GM18867 (cell line): ENCODE measurements around the gene CSF2.

Experiments used
- ATAC-seq: cut with Tn5 transposase; IDR thresholded peaks from one replicate; pipeline ENCODE4 v1.9.1; 2021; ENCODE audit warnings: mild to moderate bottlenecking, moderate library complexity; ENCODE audit not compliant: unreplicated experiment

Gene CSF2

DNA sequence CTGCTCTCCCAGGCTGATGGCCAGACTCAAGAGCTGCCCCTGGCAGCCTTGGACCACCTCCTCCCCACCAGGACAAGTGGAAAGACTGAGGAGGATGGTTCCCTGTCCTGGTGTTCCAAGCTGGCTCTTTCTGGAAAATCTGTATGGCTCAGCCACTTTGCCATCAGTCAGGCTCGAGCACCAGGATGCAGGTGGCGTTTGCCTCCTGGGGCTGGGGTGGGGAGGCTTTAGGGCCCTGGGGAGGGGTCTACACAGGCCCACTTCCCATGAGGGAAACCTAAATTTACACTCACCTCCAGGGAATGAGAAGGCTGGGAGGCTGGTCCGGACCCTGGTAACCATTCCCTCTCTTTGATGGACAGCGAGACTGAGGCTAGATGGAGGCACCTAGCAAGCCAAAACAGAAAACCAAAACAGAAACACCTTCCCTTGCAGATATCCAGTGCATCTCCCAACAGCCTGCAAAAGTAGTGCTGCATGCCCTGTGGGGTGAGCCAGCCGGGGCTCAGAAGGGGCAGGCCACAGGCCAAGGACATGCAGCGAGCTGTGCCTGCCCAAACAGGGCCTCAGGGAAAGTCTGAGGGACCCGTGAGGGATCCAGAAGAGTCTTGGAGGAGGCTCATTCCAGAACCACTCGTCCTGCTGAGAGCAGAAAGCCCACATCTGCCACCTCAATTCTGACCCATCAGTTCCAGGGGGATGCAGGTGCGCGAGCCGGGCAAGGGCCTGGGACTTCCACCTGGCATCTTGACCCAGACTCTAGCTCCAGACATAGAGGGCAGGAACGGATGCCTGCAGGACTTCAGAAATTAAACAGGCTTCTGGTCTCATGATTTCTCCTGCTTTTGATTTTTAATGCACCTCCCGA, 5.4 kb upstream of the CSF2 start:
- ATAC-seq: no peak

DNA sequence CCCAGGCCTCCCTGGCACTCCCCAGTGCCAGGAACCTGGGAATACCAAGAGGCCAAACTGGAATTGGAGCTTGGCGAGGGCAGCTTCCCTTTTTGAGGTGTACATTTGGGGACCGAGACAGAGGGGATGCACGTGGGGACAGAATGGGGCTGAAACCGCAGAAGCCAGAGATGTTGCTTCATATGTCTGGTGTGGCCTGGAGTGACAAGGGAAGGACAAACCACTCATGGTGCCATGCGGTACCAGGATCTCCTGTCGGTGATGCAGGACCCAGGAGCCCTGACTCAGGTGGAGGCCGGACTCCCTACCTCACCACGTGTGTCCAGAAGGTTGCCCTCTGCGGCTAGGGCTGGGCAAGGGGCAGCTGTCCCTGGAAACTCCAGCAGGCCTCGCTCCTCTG, 4.0 kb upstream of the CSF2 start:
- ATAC-seq: no peak

DNA sequence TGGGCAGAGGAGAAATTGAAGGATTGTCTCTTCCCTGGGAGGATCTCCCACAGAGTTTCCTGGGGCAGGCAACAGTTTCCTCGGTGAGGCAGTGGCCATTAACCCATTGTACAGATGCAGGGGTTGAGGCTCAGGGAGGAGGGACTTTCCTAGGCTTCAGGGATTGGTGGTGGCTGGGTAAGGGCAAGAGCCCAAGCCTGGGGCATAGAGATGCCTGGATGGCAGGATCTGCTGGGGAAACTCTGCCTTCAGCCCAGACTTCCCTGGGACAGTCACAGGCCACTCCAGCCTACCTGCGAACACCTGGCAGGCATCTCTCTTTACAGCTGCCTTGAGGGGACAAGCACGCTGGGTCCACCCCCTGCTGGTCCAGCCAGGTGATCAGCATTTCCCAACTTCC, 3.6 kb upstream of the CSF2 start:
- no peak for ATAC-seq

DNA sequence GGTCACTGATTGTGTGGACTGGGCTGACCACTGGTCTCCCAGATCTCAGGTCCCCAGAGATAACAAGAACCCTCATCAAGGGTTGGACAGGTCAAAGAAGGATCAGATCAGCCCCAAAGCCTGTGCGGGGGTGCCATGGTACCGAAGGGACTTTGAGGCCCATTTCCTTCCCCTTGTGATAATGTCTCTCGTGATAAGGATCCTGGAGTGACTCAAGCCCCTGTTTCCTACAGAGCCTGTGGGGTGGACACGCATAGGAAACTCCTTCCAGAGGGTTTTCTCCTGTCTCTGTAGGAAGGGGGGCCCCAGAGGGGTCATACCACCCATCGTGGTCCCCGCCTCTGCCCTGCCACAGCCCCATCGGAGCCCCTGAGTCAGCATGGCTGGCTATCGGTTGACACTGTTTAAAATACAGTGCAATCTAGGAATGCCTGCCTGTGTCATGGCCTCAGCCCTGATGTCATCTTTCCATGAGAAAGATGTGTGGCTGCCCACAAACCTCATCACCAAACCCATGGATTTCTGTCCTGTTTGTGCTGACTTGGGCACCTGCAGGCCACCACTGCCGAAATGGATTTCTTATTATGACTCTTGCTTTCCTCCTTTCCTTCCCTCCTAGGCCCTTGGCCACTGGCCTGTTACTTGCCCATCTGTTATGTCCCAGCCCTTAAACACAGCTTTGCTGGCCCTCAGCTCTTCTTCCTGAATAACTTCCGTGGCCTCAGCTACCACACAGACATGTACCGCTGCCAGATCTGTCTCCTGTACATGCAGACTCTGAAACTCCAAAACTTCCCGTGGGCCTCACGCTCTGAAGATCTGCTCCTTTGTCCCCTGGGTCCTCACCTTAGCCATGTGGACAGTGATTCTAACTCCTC, 2.9 kb upstream of the CSF2 start:
- no peak for ATAC-seq

DNA sequence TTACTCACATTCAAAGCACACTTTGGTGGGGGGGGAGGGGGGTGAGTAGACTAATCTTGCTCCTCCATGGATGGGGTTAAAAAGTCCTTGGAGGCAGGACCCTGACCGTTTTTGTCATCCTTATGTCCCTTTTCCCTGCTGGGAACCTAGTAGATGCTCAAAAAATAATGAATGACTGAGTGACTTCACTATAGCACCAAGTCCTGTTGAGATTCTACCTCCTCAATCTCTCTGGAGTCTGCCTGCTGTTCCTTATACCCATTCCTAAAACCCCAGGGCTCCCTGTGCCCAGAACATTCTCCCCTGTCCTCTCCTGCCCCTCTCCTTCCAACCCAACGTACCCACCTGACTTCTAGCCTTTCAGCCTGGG, 2.3 kb upstream of the CSF2 start:
- no peak for ATAC-seq

DNA sequence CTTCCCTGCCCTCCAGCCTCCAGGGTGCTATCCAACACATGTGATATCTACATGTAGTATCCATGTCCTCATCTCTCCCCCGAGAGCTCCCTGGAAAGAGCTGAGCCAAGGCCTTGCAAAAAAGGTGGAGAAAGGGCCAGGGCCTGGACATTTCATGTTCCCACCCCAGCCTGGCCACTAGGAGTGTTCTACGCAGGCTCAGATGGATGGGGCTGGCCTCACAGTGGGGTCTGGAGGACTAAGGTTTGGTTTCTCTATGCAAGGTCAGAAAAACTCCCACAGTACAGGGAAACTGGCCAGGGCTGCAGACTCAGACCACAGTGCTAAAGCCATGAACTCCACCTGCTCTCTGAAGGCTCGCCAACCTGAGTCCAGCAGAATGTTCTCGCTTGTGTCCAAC, 1.5 kb upstream of the CSF2 start:
- no peak for ATAC-seq

DNA sequence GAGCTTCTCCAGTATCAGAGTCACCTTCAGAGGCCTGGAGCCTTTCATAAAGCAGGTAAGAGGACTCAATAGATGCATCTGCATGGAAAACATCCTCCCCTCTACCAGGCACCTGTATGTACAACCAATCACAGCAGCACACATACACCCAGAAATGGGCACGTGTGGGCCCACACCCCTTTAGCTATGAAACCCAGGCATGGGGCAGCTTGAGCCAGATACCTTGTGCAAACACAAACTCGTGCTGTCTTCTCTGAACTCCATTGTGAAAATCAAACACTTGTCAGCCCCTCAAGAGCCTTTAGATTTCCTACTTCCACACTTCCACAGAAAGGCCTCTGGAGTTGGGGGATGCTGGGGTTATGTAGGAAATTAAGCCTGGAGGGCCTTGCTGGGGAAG, 1.1 kb upstream of the CSF2 start:
- ATAC-seq: no peak

DNA sequence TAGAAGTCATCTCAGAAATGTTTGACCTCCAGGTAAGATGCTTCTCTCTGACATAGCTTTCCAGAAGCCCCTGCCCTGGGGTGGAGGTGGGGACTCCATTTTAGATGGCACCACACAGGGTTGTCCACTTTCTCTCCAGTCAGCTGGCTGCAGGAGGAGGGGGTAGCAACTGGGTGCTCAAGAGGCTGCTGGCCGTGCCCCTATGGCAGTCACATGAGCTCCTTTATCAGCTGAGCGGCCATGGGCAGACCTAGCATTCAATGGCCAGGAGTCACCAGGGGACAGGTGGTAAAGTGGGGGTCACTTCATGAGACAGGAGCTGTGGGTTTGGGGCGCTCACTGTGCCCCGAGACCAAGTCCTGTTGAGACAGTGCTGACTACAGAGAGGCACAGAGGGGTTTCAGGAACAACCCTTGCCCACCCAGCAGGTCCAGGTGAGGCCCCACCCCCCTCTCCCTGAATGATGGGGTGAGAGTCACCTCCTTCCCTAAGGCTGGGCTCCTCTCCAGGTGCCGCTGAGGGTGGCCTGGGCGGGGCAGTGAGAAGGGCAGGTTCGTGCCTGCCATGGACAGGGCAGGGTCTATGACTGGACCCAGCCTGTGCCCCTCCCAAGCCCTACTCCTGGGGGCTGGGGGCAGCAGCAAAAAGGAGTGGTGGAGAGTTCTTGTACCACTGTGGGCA, 642 bp downstream of the CSF2 start:
- no peak for ATAC-seq

DNA sequence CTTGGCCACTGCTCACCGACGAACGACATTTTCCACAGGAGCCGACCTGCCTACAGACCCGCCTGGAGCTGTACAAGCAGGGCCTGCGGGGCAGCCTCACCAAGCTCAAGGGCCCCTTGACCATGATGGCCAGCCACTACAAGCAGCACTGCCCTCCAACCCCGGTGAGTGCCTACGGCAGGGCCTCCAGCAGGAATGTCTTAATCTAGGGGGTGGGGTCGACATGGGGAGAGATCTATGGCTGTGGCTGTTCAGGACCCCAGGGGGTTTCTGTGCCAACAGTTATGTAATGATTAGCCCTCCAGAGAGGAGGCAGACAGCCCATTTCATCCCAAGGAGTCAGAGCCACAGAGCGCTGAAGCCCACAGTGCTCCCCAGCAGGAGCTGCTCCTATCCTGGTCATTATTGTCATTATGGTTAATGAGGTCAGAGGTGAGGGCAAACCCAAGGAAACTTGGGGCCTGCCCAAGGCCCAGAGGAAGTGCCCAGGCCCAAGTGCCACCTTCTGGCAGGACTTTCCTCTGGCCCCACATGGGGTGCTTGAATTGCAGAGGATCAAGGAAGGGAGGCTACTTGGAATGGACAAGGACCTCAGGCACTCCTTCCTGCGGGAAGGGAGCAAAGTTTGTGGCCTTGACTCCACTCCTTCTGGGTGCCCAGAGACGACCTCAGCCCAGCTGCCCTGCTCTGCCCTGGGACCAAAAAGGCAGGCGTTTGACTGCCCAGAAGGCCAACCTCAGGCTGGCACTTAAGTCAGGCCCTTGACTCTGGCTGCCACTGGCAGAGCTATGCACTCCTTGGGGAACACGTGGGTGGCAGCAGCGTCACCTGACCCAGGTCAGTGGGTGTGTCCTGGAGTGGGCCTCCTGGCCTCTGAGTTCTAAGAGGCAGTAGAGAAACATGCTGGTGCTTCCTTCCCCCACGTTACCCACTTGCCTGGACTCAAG, 1.5 kb downstream of the CSF2 start:
- no peak for ATAC-seq

DNA sequence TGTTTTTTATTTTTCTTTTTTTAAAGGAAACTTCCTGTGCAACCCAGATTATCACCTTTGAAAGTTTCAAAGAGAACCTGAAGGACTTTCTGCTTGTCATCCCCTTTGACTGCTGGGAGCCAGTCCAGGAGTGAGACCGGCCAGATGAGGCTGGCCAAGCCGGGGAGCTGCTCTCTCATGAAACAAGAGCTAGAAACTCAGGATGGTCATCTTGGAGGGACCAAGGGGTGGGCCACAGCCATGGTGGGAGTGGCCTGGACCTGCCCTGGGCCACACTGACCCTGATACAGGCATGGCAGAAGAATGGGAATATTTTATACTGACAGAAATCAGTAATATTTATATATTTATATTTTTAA, 2.1 kb downstream of the CSF2 start:
- ATAC-seq: no peak

DNA sequence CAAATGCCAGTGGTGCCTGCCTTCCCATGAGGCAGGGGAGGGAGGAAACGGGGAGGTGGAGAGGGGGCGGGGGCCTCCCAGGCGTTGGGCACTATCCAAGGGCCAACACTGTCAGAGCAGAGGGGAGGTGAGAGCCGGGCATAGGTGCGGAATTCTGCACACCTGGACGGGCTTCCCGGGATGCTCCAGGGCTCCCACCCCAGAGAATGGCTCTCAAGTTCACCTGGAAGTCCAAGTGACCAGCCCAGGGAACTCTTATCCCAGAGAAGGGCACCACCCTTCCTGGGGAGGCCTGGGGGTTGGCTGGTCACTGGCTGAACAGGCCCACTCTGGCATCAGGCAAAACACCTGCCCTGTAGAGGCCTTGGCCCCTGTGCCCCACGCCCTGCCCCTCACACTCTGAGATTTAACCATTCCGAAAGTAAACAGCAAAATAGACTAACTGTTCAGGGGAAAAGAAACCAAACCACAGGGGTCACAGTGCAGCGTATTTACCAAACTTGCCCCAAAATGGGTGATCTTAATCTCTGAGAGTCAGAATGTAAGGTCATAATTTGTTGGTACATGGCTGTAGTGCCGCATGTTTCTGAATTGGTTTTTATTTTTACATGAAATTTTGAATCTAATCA, 2.7 kb downstream of the CSF2 start:
- ATAC-seq: no peak

DNA sequence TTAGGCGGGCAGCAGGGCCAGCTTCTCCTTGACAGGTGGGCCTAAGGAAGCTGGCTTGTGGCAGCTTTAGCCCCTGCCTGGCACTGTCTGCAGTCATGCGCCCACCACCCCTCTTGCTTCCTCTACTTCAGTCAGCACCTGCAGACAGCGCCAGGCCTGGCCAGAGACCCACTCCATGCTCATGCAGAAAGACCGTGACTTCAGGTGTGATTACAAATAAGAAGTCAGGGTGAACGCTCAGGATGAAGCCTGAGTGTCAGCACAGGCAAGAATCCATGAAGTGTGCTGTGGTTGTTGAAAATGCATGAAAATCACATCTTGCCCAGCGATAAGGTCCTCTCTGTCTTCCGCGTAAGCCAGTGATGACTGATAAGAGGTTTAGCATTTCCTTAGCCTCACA, 3.4 kb downstream of the CSF2 start:
- ATAC-seq: no peak

DNA sequence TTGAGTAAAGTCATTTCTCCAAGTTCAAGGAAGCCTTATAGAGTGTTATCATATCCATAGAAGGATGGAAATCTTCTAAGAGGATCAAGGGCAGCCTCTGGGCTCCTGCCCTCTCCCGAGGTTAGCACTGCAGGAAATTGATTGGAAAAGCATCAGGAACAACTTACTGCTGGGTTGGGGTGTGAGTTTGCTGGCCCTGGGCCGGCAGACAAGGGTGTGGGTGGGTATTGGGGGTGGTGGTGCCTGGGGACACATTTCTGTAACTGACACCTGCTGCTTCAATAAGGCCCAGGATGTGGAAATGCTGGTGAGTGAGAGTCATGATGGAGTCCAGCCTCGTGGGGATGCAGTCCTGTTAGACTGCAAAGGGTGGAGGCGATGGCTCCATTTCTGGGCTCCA, 5.5 kb downstream of the CSF2 start:
- ATAC-seq: no peak

DNA sequence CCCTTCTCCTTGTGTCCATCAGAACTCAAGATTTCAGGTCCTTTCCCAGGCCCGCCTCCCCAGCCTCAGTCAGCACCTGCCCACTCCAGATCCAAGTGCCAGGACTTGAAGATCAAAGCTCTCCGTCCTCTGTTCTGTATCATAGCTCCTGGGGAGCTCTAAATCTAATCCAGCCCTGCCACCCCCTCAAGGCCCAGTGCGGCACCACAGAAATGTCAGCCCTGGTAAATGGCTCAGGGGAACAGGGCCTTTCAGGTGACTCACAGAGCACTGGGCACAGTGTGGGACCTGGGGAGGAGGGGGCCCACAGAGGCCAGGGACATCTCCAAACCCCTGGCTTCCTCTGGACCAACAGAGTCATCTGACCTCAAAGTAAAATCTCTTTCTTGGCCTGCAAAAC, 6.0 kb downstream of the CSF2 start:
- no peak for ATAC-seq

DNA sequence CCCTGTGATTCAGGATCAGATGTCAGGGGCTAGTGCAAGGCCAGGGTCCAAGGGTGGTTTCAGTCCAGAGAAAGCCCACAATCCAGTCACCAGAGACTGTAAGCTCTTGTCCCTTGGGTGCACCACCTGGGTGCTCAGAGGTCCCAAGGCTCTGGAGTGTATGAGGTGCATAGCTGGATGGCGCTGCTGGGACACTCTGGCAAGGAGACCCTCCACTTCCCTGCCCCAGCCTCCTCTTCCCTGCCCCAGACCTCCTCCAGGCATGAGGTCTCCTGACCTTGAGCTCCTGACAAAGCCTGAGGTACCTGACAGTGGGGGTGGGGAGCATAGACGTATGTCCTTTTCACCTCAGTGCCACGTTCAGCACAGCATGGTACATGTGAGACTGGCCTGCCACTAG, 7.0 kb downstream of the CSF2 start:
- ATAC-seq: no peak

DNA sequence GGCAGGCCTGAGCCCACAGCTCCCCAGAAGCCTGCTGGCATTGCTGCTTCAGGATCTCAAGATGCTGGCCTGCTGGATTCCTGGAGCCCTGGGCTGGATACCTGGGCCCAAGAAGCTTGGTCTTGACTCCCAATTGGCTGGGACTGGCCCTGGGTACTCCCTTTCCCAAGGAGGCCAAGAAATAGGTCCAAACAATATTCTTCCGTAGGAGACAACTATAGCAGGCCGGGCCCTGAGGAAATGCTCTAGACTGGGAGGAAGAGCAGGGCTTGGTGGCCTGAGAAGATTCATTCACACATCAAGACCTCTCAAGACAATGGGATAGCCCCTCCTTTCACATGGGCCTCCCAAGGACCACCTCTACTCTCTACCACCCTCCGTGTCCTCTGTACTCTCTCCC, 7.9 kb downstream of the CSF2 start:
- ATAC-seq: no peak

DNA sequence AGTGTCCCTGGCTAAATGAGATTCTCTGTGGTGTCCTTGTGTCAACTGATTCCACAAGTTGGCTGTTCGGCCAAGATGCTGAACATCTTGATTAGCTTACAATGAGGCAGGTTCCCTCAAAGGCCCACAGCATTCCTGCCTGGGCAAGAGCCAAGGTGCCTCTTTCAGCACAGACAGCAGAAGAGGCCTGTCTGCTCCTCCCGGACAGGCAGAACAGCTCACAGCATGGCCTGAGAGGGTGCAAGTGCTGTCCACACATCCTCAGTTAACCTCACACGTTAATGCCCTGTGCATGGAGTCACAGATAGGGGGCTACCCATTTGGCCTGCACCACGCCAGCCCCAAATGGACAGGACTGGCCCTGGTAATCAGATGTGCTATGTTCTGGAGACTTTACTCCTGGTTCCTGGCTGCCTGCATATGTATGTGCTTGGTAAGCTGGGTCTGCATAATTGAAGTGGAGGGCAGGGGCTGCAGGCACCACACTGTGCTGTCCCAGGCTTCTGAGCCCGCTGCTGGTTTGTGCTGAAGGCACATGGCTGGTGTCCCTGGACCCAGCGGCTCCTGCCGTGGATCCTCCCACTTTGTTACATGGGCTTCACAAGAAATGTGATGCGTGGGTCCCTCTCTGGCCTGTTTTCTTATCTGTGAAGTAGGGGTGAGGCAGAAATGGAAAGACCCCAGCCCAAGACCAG, 8.9 kb downstream of the CSF2 start:
- no peak for ATAC-seq

DNA sequence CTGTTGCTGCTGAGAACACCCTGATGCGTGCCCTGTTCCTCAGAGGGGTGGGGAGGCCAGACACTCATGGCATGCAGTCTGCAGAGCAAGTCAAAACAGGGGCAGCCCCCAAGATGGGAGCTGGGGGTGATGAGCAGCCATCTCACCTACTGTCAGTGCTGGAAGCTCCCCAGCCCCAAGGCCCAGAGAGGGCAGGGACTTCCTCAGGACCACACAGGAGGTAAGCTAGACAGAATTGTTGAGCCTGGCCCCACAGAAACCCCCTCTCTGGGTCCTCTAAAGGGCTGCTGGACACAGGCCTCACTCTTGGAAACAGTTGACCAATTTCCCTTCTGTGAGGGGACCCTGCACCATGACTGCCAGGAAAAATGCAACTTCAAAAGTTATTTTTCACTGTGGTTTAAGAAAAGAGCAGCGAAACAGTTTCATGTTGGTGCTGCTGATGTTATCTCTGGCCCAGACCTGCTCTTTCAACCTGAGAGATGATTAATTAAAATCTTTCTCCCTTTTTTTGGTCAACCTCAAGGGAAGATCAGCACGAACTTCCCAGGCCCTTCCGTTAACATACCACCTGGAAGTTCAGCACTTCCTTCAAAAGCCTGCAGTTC, 9.6 kb downstream of the CSF2 start:
- ATAC-seq: no peak

DNA sequence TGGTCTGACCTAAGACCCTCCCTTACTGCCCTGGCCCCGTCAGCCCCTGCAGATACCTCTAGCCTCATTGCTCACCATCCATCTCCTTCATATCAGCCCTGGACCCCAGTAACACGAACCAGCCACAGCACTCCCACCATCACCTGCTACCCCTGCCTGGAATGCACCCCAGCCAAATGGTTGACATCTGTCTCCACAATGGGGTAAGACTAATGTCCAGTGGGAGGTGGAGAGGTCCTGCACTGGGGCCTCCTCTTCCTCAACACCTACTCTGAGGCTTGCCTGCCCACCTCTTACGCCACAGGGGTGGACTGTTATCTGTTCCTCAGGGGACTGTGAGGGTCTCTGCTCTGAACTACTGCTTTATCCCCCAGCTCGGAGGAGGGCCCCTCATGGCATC, 12.1 kb downstream of the CSF2 start:
- no peak for ATAC-seq
